NCI-H1436 treated with DMSO at 0.1 percent for 48 hours (cell line): ENCODE results near the gene TBX3.

Experiments used
- DNase-seq: peaks from one replicate; lab custom pipeline; 2025; lab: John Stamatoyannopoulos, UW

The TBX3 gene

GRCh38 chr12:114627393-114627792, 56.6 kb downstream of the TBX3 start:
- DNase-seq: no peak

DNA sequence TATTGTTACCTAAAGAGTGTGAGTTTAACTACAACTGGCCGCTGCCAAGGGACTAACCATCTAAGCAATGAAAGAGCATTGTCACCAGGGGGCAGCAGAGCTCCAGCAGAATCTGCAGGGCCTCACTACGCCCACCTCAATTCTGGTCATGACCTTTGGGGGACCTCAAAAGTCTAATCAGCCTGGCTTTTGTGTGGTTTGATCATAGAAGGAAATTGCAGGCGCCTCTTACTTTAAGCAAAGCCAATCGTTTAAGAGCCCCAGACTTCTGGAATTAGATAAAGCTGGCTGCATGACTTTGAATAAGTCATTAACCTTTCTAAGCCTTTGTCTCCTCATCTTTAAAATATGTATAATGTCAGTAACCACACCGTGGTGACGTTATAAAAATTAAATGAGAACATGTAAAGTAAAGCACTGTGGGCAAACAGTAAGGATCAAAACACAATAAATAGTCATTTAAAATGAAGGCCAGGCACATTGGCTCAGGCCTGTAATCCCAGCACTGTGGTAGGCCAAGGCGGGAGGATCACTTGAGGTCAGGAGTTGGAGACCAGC, 58.6 kb downstream of the TBX3 start:
- DNase-seq: no peak

DNA sequence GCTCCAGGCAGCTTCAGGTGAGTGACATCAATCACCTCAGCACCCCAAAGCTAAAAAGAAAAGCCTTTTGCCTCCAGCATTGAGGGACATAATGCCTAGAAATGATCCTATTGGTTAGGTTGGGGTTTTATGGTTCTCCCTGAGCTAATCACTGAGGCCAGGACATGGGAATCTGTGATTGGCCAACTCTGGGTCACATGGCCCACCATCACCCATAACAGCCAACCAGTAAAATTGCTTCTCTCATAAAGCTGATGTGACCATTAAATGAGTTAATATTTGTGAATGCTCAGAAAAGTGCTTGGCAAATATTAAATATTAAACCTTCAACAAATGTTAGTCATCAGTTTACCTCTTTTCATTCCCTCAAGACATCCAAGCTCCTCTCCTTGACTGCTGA, 60.2 kb downstream of the TBX3 start:
- DNase-seq: no peak
